T-helper 2 cell treated with Interferon-gamma antibody and Interleukin-4, amounts not matched to agents 5 μg/mL and 100 μg/mL, for 36 hours (primary cell): ENCODE measurements around the gene NUP214.

ENCODE experiments used
- DNase-seq: peaks from one replicate; pipeline ENCODE4 v3.0.0; 2021; ENCODE audit warnings: low spot score
- H3K27ac Mint-ChIP-seq: one replicate; pipeline ENCODE4 v1.8.0; 2021; ENCODE audit warnings: mild to moderate bottlenecking, mixed read lengths
- H3K27me3 Mint-ChIP-seq: one replicate; pipeline ENCODE4 v1.8.0; 2021; ENCODE audit warnings: low read depth, mixed read lengths
- H3K36me3 Mint-ChIP-seq: one replicate; pipeline ENCODE4 v1.8.0; 2021; ENCODE audit warnings: low read depth, mixed read lengths
- H3K4me1 Mint-ChIP-seq: one replicate; pipeline ENCODE4 v1.8.0; 2021; ENCODE audit warnings: low read depth, mixed read lengths
- H3K4me3 Mint-ChIP-seq: one replicate; pipeline ENCODE4 v1.8.0; 2022; ENCODE audit warnings: mild to moderate bottlenecking, moderate library complexity, mixed read lengths
- H3K9me3 Mint-ChIP-seq: one replicate; pipeline ENCODE4 v1.8.0; 2021; ENCODE audit warnings: mixed read lengths

NUP214 gene

GRCh38 chr9:131279863-131280570 lies 154.6 kb downstream of the NUP214 start:
- Mint-ChIP-seq H3K27ac (no peak overlapping the region), H3K27me3 (peaks cover 31% of the 10 kb centered on the region), H3K4me3 (no peak overlapping the region)

GRCh38 chr9:131280660-131281059 lies 155.3 kb downstream of the NUP214 start:
- peaks cover 31% of the 10 kb centered on the region for H3K27me3 Mint-ChIP-seq
- H3K27ac Mint-ChIP-seq = no peak overlapping the region
- peaks cover 21% of the 10 kb centered on the region for H3K4me1 Mint-ChIP-seq
- no peak for DNase-seq
- H3K36me3 Mint-ChIP-seq = peaks cover 7% of the 10 kb centered on the region
- H3K9me3 Mint-ChIP-seq = no peaks in the 10 kb centered on the region
- no peak overlapping the region for H3K4me3 Mint-ChIP-seq

More at GRCh38 chr9:131279863-131280570, 154.6 kb downstream of the NUP214 start:
- DNase-seq = no peak
- Mint-ChIP-seq H3K36me3 (peaks cover 14% of the 10 kb centered on the region), H3K4me1 (peaks cover 21% of the 10 kb centered on the region), H3K9me3 (no peaks in the 10 kb centered on the region)

- H3K27me3 Mint-ChIP-seq = peaks cover 31% of the 10 kb centered on the region
- peaks cover under 1% of the 10 kb centered on the region for H3K36me3 Mint-ChIP-seq
- no peak overlapping the region for H3K27ac Mint-ChIP-seq
- H3K4me1 Mint-ChIP-seq = peaks cover 21% of the 10 kb centered on the region
- no peak for DNase-seq
- no peaks in the 10 kb centered on the region for H3K9me3 Mint-ChIP-seq
- H3K4me3 Mint-ChIP-seq = no peak overlapping the region
Measured at GRCh38 chr9:131281119-131281965, 156.0 kb downstream of the NUP214 start.

- Mint-ChIP-seq H3K27me3 (peaks cover 34% of the 10 kb centered on the region), H3K36me3 (no peaks in the 10 kb centered on the region), H3K27ac (no peak overlapping the region), H3K4me1 (peaks cover 21% of the 10 kb centered on the region), H3K4me3 (peak overlapping the region; percentile 22), H3K9me3 (no peaks in the 10 kb centered on the region)
- DNase-seq = no peak
Measured at GRCh38 chr9:131282175-131282574, 156.8 kb downstream of the NUP214 start.

- Mint-ChIP-seq H3K27ac (no peak overlapping the region), H3K4me1 (peaks cover 21% of the 10 kb centered on the region), H3K27me3 (peaks cover 34% of the 10 kb centered on the region), H3K36me3 (no peaks in the 10 kb centered on the region), H3K4me3 (no peak overlapping the region), H3K9me3 (no peaks in the 10 kb centered on the region)
- no peak for DNase-seq
Measured at GRCh38 chr9:131282688-131283422, 157.5 kb downstream of the NUP214 start.
